Ramos (cell line): ENCODE data around the gene CMAS.
"Not testable (repeated sequence)": the region's sequence is repeated elsewhere in the genome, so short reads cannot be mapped to it uniquely, and the experiment has no call there.

ENCODE experiments used
- in situ Hi-C: fragments of 300-500 bp; cut with MboI; formaldehyde crosslinking; loops from one replicate; pipeline ENCODE4 v1.14.3; 2022; ENCODE audit warnings: low sequenced_read_pairs; ENCODE audit not compliant: unreplicated experiment

Gene CMAS

DNA sequence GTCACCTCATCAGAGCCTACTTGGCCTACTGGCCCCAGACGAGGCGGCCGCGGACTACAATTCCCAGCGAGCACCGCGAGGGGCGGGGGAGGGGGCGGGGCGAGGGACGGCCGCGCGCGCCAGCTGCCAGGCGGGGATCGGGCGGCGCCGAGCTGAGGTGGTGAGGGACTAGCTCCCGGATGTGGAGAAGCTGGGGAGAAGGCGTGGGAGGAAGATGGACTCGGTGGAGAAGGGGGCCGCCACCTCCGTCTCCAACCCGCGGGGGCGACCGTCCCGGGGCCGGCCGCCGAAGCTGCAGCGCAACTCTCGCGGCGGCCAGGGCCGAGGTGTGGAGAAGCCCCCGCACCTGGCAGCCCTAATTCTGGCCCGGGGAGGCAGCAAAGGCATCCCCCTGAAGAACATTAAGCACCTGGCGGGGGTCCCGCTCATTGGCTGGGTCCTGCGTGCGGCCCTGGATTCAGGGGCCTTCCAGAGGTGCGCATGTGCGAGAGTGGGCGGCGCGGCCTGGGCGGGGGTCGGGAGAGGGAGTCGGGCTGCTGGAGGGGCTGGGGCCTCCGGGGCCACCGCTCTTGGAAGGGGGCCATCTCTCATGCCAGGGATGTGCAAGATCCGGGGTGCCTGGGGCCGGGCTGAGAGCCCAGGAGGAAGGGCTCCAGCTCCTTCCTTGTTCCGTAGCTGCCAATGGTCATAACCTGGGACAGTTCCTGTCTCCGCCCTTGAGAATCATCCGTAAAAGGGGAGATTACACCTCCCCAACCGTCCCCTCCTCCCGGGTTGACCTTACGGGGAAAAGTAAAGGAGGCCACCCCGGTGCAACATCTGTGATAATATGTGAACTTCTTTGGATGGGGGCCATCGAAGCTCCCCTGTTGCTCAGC, at the start of gene CMAS:
CMAS (plus strand) TSS at position 129 of the 878 bp plus-strand sequence; CDS start at position 215, 86 bp downstream.
- in situ Hi-C loops, result no loop called here

DNA sequence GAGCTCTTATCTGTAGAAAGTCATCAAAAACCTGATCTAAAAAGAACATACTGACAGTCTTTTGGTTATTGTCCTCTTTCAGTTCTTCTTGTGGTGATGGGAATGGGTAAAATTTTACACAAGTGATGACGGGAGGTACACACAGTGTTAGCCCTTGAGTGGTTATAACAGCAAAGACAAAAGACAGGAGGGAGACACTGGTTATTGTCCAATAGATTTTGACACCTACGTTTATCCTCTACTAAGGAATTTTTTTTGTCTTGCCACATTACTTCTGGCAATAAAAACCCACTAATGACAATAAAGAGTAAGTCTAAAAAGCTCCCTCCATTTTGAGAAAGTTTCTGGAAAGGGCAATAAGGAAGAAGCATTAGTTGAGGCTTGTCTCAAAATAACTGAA, 47.7 kb upstream of the CMAS start:
- in situ Hi-C loops, result no loop called here

DNA sequence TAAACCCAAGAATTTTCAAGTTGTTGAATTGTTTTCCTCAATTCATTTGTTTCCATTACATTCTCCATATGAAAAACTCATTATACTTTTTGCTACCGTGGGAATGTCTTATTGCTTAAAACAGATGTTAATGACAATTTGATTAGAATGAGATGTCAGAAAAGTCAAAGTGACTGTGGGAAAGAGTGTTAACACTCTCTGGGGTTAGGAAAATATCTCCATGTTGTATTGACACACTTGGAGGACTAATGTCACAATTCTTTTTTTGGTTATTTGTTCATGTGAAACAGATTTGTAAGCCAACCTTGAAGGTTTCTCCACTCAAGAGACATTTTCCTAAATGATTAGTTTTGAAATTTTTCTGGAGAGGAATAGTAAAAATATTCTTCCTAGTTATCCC, 47.2 kb upstream of the CMAS start:
- in situ Hi-C loops, result no loop called here

DNA sequence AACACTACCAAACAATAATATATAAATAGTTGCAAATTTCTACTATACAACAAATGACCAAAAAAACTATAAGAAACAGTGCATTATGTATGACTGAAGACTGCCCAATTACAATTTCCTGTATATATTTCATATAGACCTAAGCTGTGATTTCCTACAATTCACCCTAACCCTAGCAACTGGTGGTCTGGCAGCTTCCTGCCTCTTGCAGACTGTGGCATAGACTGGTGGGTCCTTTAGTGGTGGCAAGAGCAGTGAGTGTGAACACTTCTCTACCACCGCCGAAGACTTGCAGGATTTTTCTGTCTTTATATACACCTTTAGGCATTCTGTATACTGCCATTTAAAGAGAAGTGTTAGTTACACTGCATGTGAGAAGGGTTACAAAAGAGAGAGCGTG, 43.6 kb upstream of the CMAS start:
- in situ Hi-C loops, result no loop called here

DNA sequence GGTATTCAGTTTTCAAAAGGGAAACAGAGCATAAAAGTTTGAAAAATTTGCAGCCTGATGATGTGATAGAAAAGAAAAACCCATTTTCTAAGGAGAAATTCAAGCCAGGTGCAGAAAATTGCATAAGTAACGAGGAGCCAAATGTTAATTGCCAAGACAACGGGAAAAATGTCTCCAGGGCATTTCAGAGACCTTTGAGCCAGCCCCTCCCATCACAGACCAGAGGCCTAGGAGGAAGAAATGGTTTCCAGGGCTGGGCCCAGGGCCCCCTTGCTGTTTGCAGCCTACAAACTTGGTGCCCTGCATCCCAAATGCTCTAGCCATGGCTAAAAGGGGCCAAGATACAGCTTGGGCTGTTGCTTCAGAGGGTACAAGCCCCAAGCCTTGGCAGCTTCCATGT, 38.2 kb upstream of the CMAS start:
- in situ Hi-C loops, result not testable (repeated sequence)

DNA sequence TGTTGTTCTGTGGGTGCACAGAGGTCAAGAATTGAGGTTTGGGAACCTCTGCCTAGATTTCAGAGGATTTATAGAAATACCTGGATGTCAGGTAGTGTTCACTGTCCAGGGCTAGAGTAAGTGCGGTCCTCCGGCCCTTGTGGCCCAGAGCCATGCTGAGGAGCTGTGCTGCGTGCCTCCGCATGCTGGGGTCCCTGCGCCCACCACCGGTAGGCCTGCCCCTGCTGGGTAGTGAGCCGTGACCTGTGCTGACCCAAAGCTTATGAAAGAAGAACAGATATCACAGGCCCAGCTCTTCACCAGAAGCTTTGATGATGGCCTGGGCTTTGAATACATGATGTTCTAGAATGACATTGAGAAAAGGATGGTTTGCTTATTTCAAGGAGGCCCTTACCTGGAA, 37.8 kb upstream of the CMAS start:
- in situ Hi-C loops, result no loop called here

DNA sequence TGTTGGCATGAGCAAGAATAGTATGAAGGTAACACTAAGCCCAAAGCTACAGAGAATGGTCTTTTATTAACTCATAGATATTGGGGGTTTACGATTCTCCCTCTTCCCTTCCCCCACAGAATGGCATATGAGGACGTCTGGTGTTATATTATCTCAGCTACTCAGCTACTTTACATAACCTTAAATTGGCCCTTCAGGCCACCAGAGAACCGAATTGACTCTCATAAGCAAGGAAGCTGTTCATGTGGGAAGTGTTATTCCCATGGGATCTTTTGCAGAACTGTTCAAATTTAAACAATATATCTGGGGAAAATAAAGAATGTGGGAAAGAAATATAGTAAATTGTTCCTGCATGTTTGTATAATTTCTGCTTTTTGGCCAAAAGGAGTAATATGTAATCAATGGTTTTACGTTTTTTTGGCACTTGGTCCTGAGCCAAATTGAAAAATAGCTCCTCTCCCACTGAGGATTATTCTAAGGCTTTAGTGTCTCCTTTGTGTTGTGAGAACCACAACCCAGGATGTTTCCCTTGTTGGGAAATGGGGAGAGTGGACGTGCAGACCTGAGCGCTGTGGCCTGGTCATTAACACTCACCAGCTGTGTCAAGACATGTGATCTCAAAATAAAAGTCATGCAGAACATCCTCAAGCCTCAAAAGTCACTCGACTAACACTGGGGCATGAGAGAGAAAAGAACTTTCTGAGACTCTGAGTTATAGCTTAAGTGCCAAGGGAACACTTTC, 31.8 kb upstream of the CMAS start:
- in situ Hi-C loops, result no loop called here

DNA sequence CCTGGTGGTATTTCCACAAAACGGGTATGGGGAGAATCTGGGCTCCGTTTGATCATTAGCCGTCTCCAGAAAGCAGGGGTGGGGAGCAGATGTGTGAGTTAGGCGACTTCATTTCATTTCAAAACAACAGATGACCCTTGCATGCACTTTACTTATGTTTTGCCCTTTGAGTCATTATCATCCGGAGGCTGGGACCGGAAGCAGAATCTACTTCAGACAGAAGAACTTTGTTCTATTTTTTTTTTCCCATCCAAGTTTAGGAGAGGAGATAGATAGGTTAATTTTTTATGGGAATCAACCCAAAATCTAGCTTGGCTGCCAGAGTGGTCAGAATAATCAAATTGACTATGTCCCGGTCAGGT, 31.3 kb upstream of the CMAS start:
- in situ Hi-C loops, result no loop called here

DNA sequence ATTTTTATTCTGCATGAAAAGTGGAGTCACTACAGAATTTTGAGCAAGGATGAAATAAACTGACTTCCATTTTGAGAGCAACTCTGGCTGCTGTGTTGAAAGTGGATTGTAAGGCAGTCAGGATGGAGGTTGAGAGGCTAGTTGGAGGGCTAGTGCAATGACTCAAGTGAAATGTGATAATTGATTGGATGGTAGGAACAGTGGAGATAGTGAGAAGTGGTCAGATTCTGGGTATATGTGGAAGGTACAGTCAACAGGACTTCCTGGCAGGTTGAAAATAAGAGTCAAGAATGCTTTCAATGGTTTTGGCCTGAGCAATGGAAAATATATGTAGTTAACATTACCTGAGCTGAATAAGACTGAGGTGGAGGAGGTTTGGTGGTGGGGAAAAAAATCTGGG, 29.0 kb upstream of the CMAS start:
- in situ Hi-C loops, result no loop called here

DNA sequence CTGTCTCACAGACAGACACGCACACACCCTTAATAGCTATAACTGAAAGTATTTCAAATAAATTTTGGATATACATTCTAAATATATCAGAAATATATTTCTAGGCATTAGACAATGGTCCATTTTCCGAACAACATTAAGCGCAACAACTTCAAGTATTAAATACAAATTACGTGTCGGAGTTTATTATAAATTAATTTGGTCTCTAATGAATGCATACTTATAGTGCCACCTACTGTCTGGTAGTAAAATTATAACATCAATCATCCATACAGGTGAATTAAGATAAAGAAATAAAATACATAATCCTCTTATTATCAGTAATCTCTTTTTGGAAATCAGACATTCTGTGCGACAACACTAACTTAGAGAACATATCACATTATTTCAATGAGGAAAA, 27.2 kb upstream of the CMAS start:
- in situ Hi-C loops, result no loop called here

DNA sequence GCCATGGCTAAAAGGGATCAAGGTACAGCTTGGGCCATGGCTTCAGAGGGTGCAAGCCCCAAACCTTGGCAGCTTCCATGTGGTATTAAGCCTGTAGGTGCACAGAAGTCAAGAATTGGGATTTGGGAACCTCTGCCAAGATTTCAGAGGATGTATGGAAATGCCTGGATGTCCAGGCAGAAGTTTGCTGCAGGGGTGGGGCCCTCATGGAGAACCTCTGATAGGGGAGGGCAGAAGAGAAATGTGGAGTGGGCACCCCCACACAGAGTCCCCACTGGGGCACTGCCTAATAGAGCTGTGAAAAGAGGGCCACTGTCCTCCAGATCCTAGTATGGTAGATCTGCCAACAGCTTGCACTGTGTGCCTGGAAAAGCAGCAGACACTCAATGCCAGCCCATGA, 22.5 kb upstream of the CMAS start:
- in situ Hi-C loops, result not testable (repeated sequence)

DNA sequence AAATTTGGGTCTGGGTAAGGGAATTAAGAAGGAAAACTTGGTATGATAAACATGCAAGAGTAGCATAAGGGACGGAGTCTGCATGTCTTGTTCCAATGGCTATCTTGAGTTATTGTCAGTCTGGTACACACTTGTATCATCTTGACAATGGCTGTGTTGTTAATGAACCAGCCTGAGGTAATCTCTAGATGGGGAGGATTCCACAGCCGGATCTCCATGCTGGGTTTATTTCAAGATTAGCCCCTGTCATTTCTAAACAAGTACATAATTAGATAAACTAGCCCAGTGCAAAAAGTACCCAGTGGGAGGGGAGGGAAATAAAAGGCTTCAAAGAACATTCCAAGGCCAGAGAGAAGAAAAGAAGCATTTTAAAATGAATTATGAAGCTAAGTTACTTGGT, 16.5 kb upstream of the CMAS start:
- in situ Hi-C loops, result no loop called here

DNA sequence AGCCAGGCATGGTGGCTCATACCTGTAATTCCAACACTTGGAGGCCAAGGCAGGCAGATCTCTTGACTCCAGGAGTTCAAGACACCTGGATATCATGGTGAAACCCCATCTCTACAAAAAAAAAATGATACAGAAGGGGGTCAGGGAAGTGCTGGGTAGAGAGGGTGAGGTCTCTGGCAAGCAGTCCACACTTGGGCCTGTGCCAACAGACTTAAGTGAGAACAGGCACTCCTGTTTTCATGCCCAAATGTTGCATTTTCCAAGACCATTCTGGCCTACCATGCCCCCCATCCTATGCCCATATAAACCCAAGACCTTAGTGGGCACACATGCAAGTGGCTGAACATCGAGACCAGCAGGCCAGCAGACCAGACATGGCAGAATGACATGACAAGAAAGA, 16.0 kb upstream of the CMAS start:
- in situ Hi-C loops, result no loop called here

DNA sequence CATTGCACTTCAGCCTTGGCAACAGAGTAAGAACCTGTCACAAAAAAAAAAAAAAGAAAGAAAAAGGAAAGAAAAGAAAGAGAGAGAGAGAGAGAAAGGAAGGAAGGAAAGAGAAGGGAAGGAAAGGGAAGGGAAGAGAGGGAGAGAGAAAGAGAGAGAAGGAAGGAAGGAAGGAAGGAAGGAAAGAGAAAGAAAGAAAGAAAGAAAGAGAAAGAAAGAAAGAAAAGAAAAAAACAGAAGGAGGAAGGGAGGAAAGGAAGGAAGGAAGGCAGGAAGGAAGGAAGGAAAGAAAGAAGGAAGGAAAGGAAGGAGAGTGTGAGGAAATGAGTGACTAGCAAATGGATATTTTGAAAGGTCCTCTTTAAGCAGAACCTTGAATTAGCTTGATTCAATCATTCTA, 13.3 kb upstream of the CMAS start:
- in situ Hi-C loops, result no loop called here

DNA sequence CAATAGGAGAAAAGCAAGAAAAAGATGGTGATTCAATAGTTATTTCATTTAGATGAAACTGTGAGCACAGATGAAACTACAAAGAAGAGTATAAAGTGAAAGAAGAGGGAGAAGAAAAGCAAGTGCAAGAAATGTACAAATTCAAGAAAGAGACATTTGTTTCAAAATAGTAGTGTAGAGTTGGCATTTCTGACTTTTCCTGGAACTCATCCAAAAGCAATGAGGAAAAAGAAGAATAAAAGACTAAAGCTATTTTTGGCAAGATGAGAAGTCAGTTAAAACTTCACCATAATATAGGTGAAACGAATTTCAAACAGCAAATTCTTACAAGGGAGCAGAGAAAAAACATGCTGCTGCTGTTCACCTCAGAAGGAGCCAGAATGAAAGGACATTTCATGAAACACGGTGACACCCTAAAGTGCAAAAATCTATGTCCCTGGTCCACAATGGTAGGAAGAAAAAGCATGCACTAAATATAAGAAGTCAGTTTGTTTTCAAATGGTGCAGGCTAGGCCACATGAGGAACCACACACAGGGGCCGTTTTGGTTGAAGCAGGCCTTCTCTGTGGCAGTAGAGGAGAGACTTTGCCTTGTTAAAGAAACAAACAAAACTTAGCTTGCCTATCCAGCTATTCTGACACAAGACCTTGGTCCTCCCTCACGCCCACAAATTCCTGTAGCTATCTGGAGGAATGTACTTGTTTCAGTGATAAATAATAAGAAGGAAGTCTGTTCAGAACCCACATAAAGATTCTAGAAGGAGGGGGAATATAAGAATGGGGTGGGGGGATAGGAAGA, 11.1 kb upstream of the CMAS start:
- in situ Hi-C loops, result no loop called here

DNA sequence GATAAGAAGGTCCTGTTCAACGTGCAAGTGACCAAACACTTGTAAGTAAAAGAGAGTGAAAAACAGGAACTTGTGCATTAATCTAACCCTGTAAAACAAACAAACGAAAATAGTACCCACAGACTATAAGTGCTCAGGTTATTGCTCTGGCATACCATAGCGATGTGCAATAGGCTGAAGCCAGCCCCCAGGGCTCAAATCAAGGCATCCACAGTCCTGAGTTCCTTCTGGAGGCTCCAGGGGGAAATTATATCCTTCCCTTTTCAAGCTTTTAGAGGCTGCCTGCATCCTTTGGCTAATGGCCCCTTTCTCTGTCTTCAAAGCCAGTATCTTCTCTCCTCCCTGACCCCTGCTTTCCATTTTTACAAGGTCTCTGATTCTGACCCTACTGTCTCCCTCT, 8.1 kb upstream of the CMAS start:
- in situ Hi-C loops, result no loop called here

DNA sequence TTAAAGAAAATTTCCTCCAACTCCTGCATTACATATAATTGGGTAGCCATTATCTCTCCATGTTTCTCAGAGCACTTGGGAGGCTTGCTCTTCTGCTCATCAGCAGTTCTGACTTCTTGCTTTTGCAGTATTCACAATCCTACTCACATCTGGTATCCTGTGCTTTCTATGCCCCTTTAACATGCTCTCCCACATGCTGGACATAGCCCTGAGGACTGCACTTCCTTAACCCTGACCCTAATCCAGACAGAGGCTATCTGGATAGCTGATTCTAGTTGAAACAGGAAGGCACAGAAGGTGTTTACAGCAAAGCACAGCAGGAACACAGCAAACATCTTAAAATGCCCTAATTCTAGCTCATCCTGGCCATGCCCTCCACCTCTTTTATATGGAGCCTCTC, 7.3 kb upstream of the CMAS start:
- in situ Hi-C loops, result no loop called here

DNA sequence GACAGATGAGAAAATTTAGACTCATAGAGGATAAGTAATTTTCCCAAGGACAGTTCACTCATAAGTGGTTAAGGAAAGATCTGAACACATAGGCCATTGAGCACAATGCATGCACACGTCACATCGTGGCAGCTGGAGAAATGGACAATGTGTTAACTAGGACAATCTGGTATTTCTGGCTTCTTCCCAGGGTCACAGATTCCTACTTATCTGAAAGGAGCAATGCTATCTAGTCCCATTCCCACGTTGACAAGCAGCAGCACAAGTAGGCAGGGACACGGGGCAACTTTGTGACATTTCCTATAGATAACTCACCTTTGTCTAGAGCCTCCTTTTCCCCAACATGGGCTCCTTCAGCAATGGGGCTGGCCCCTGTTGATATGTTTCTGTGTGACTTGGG, 6.7 kb upstream of the CMAS start:
- in situ Hi-C loops, result no loop called here

DNA sequence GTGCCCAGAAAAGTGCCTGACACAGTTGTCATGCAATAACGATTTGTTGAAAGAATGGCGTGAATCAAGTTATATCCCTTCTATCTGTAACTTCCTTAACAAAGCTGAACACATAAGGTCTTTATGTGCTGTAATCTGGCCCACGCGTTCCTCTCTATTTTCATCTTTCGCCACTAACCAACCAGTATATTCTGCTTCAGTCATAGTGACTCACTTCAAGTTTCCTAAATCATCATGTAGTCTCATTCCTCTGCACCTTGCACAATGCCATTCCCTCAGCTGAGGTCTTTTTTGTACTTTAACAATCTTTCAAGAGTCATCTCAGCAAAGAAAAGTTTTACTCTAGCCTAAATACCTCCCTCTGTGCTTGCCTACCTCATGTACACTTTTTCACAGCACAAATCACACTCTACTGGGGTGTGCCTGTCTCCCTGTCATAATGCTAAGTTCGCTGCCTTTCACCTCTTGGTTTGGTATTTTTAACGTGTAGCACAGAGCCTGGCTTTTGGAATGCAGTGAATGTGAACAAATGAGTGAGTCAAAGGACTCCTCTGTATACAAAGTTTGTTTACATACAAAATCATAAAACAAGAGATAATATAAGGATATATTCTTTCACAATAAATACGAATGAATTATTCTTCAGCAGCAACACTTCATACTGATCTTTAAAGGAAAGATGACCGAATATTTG, 2.9 kb upstream of the CMAS start:
- in situ Hi-C loops, result no loop called here

DNA sequence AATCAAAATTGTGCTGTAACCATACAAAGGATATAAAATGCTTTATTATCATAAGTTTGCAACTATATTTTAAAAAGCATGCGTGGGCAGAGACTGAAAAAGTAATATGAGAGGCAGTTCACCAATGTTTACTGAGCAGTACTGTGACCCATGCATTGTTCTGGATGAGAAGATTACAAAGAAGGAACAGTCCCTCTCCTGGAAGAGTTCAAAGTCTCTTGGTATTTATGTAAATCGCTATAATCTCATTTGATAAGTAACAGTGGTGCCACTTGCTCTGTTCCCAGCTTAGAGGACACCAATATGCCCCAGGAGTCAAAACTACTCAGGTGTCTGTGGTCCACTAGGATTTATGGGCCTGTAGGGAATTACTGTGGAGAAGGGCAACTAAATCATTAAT, 2.1 kb upstream of the CMAS start:
- in situ Hi-C loops, result no loop called here
